Stimulated activated CD8-positive, alpha-beta memory T cell treated with anti-CD3 and anti-CD28 coated beads, Interleukin-2, amount 100 ng/mL, for 1 hour (primary cell): ENCODE measurements around the gene KLHL25.
"Not testable (repeated sequence)": the region's sequence is repeated elsewhere in the genome, so short reads cannot be mapped to it uniquely, and the experiment has no call there.

ENCODE experiments used
- DNase-seq, 2 donors: peaks; one replicate each; pipeline ENCODE4 v3.0.0-alpha.2; 2020; ENCODE audit warnings: low read depth in 2 of 2

KLHL25 gene, protein sequence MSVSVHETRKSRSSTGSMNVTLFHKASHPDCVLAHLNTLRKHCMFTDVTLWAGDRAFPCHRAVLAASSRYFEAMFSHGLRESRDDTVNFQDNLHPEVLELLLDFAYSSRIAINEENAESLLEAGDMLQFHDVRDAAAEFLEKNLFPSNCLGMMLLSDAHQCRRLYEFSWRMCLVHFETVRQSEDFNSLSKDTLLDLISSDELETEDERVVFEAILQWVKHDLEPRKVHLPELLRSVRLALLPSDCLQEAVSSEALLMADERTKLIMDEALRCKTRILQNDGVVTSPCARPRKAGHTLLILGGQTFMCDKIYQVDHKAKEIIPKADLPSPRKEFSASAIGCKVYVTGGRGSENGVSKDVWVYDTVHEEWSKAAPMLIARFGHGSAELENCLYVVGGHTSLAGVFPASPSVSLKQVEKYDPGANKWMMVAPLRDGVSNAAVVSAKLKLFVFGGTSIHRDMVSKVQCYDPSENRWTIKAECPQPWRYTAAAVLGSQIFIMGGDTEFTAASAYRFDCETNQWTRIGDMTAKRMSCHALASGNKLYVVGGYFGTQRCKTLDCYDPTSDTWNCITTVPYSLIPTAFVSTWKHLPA

DNA sequence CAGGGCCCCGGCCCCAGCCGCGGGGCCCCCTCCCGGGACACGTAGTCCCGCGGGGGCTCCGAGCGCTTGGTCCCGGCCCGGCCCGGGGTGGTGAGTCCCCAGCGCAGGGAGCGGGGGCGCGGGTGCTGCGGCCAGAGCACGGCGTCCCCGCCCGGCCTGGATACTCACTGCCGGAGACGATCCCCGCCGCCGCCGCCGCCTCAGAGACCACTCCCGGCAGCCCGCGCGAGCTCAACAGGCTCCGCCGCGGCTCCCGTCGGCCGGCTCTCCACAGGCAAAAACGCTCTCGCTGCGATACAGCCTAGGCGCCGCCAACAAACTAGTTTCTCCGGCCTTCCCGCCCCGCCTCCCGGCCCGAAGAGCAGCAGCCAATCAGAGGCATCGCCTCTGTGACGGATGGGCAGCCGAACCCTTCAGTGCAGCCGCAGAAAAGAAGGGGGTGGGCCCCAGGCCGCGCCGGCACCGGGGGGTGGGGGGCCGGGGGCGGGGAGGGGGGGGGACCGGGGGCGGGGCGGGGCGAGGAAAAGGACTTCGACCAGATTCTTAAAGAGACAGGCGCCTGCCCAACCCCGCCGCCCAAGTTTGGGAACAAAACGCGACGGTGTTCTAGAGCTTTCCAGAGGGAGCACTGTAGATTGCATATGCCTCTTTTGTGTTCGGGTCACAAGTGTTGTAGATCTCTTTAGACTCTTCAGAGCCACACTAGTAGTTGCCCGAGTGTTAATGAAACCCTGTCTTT is at the start of gene KLHL25:
Gene KLHL25 (minus strand): TSS at position 328 of the 739 bp plus-strand sequence. CDS start 25,115 bp downstream, outside the sequence.
- peak; percentile 79 to 86 for DNase-seq

DNA sequence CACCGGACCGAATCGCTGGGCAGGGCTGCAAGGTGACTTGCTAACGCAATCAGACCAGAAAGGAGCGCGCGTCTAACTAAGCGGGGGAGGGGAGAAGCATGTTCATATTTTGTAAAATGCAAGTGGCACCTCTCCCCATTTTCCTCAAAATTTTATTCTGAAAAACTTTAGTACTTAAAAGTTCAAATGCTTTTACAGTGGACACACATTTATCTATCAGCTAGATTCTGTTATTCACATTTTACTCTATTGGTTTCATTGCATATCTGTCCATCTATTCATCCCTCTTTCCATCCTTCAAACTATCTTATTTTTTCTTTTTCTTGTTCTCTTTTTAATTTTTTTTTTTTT is 46.1 kb upstream of the KLHL25 start:
- DNase-seq, result no peak

DNA sequence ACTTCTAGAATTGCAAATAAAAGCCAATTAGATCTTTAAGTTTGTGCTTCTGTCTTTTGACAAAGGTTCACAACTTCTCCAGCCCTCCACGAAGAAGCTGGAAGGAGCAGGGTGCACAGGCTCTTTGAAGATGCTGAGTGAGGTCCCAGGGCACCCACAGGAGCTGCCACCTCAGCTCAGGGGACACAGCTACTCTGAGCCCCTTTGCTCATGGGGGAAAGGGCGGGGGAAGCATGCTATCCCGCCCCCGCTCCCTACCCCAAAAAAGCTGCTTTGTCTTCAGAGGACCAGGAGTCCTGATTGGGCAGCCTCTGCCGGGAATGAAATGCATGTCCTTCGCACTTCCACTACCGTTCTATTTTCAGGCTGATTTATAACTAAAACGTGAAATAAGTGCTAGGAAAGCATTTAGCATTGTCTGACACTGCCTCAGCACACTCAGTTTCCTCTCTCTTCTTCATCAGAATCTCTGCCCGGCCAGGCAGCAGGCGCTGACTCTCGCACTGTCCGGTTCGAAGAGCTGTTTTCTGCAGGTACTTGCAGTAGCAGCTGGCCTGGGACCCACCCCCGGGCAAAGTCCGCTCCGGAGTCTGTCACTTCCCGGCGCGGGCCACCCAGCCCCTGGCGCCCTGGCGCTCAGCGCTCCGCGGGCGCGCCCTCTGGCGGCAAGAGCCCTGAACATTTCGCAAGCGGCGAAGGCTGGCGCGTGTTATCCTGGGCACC is 45.5 kb upstream of the KLHL25 start:
- peak; percentile 56 to 63 for DNase-seq

DNA sequence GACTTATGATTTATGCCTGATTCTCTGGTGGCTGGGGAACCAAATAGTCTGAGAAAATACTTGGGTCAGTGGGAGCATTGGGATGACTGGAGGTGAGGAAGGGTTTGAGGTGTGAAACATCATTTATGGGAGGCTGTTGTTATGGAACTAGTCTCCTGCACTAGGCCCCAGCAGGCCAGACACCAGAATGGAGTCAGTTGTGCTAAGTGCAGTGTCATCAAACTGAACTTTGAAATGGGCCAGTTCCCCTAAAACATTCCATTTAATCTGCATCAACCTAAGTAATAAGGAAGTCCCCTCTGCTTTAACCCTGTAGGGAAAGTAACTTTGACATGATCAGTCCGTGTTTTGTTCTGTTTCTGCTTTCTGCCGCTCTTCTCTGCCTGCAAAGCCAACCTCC is 44.9 kb upstream of the KLHL25 start:
- no peak for DNase-seq

DNA sequence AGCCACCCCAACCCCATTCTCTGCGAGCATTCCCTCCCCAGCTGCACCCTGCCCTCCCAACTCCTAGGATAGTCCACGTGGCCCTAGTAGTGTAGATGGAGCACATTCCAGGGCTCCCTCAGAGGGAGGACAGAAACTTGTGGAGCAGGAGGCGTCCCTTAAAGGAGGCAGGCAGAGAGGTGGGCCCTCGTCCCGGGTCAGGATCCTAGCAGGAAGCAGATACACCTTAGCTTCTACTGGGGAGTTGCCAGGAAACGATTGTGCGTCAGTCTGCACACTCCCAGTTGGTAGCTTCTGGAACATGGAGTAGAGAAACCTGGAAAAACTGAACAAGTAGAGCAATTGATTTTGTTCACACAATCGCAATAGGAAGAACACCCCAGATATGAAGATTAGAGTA is 43.9 kb upstream of the KLHL25 start:
- no peak for DNase-seq

DNA sequence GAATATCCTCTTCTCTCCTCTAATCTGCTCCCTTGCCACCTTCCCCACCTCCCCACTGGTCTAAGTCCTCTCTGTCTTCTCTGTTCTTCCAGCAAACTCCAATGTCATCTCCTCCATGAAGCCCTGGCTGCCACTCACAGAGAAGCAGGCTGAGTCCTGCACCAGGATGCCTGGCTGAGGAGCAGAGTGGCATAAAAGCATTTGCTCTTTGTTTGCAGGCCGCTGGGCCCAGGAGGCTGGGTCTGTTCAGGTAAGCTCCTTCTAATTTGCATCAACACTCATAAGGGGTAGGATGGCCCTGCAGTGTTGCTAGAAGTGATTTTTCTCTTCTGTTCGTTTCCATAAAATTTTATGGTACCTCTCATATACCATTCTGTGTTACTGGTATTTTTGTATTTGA is 43.2 kb upstream of the KLHL25 start:
- no peak for DNase-seq

DNA sequence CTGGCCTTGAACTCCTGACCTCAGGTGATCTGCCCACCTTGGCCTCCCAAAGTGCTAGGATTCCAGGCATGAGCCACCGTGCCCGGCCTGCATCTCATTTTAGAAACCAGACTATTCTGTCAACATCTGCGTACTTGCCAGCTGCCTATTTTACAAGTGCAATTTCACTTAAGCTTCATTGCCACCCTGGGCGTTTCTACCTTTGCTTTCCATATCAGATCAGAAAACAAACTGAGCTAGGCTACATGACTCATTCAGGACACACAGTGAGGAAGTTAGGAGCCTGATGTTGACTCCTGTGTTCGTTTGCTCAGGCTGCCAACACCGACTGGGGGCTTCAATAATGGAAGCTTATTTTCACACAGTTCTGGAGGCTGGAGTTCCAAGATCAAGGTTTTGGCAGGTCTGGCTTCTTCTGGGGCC is 42.3 kb upstream of the KLHL25 start:
- no peak for DNase-seq

DNA sequence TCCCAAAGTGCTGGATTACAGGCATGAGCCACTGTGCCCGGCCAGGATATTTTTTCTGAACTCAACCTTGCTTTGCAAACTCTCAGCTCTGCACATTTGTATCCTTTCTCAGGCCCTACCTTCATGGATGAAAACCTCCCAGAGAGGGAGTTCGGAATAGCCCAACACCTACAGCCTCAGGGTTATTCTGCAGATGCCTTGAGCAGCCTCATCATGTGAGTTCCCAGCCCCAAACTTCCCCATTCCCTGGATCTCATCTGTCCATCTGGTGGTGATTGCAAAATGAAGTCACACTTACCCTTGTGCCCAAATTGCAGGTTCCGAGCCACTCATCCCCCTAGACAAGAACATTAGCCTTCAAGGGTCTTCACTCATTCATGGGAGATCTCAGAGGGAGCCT is 39.9 kb upstream of the KLHL25 start:
- no peak for DNase-seq

DNA sequence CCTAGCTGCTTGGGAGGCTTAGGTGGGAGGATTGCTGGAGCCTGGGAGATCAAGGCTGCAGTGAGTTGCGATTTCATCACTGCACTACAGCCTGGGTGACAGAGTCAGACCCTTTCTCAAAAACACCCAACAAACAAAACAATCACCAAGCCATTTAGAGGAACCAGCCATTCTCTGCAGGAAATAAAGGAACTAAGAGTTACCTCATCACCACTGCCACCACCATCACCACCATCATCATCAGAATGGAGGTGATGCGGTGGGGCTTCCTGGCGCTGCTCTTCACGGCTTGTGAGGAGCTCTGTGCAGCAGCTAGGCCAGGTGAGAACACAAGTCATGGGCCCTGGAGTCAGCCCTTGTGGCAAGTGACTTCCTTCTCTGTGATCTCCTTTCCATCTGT is 37.7 kb upstream of the KLHL25 start:
- DNase-seq, result no peak

DNA sequence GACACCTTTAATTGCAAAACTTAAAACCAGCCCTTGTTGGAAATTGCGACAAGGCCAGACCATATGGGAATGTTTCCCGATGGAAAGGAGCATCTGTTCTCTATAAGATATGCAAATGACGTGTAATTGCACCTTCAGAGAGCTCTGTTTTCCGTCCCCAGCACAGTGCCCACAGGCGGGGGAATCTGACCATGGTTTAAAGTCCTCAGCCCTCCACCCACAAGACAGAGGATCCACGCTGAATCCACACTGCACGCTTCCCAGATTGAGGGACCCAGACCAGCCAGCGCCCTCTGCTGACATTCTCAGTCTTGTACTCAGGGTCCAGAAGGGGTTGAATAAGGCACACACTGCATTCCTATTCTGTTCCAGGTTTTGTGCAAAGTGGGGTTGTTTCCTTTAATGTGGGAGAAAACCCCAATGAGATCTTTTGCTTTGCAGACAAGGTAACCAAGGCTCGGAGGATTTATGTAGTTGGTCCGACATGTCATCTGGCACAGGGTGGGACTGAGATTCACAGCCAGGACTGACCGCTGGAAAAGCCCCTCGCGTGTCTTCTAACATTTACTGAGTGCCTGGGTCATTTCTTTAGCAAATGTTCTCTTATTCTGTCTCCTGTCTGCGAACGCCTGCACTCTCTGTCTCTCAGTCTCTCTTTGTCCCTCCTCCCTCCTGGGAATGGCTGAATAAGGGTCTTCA is 36.8 kb upstream of the KLHL25 start:
- DNase-seq, result no peak

DNA sequence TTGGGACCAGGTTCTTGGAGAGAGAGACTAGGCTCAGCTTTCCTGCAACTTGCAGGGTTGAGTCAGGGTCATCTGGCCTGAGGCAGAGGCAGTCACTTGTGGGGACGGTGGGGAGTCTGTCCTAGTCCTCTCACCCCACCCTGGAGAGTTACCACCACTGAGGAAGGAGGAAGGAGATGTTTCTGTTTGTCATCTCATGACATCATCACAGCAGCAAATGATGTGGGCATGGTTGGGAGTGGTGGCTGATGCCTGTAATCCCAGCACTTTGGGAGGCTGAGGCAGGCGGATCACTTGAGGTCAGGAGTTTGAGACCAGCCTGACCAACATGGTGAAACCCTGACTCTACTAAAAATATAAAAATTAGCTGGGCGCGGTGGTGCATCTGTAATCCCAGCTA is 35.0 kb upstream of the KLHL25 start:
- DNase-seq, result not testable (repeated sequence)

DNA sequence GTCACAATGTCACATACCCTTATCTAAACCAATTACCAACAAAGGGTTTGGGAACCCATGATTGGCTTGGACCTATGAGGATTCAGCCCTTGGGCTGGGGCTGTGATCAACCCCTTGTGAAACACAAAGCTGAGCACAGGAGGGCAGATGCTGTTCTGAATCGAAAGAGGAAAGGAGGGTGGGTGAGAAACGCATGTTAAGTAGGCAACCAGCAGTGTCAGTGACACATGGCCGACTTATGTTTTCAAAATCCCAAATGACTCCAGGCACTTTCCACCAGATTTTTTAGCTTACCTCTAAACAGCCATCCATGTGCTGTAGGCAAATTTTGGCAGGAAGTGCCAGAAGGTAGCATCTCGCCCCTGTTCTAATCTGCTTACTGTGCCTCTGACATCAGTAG is 34.1 kb upstream of the KLHL25 start:
- DNase-seq, result no peak

DNA sequence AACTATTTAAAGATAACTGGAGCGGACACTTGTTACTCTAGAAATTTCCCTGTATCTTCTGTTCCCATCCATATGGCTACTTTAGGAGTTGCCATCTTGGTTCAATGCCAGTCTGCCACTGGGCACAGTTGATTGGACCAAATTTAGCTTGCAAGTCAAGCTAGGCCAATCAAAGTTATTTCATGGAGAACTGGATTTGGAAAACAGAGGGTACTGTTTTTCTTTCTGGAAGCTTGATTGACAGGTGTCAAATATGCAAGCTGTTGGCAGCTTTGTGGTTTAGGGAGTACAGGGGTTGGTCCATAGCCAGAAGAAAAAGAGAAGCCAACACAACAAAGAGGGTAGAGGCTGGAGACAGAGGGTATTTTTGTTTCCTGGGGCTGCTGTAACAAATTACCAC is 33.4 kb upstream of the KLHL25 start:
- no peak for DNase-seq

DNA sequence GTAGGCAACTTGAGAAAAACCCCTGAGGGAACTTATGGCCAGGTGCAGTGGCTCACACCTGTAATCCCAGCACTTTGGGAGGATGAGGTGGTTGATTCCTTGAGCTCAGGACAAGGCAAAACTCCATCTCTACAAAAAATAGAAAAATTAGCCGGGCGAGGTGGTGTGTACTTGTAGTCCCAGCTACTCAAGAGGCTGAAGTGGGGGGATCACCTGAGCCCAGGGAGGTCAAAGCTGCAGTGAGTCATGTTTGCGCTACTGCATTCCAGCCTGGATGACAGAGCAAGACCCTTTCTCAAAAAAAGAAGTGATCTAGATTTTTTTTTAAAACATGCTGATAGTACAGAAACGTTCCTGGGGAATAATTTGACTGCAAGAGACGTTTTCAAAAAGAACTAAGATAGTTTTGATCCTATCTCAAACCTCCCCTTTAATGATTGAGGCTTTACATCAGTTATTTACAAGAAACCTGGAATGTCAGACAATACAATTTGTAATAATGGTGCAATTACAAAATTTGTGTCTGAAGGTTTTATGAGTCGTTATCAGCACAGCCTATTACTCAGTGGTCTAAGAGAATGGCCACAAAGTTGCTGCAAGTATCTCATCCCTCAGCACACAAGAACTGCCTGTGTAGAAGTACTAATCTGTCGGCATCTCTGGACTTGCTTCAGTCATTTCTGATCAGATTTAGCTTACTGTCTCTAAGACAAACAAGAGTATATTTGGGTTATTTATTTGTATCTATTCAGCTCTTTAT is 32.2 kb upstream of the KLHL25 start:
- DNase-seq, result no peak

DNA sequence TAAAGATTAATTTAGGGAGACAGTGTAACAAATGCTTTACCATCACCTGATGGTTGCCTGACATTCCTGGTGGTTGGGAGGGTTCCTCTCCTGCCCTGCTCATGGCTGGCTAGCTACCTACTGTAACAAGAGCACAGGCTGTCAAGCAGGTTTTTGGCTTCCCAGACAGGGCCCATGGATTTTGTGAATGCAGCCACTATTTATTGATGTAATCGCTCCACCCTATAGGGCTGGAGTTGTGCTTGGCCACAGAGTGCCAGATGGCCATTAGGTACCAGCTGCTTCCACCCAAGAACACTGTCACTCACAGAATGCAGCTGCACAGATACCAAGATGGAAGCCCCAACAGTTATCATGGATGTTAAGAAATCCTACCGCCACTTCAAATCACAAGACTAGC is 31.0 kb upstream of the KLHL25 start:
- no peak for DNase-seq

DNA sequence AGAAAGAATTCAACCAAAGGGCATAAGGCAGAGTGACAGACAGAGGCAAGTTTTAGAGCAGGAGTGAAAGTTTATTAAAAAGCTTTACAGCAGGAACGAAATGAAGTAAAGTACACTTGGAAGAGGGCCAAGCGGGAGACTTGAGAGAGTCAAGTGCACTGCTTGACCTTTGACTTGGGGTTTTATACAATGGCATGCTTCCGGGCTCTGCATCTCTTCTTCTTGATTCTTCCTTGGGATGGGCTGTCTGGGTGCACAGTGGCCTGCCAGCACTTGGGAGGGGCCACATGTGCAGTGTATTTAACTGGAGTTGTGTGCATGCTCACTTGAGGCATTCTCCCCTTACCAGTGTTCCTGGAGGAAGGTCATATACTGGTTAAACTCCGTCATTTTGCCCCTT is 30.4 kb upstream of the KLHL25 start:
- no peak for DNase-seq

DNA sequence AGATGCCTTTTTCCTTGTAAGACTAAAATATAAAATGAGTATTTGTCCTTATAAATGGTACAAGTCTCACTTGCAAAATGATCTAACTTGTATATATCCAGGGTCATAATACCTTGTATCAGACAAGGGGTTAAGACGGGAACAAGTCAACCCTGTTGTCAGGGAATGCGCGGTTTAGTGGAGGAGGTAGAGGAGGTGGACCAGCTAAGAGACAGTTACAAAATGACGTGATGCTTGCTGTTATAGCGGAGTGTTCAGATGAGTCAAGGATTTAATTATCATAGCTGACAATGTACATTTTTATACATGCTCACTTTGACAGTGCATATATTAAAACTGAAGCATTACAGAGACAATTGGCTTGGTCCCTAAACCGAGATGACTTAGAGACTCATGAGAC is 26.8 kb upstream of the KLHL25 start:
- no peak for DNase-seq

DNA sequence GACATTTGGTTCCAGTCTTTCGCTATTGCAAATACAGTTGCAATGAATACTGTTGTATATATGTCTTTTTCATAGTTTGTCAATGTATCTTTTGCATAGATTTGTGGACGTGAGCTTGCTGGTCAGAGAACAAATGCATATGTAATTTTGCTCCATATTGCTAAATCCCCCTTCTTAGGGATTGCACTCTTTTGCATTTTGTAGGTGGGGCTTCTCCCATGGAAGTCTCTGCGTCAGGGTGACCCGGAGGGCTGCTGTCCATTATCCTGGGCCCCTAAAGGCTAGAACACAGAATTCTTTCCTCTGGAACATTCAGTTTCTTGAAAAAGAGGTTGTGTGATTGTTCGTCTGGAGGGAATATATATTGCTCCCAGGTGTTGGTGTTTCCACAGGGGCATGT is 25.2 kb upstream of the KLHL25 start:
- DNase-seq, result no peak

DNA sequence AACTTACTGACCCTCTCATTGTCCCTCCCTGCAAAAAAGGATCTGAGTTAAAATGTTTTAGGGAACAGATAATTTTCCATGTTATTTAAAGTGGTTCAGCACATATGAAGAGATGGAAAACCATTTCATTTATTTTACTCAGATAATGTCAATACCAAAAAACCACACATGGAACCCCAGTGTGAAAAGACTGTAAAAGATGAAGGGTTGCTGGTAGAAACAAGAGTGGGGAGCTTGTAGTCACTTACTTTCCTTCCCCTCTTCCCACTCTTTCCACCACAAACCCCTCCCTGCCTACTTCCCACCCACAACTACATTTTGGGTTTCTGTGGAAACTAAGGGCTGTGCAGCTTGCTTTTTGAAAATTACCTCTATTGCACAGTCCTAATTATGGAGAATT is 18.5 kb upstream of the KLHL25 start:
- DNase-seq, result no peak

DNA sequence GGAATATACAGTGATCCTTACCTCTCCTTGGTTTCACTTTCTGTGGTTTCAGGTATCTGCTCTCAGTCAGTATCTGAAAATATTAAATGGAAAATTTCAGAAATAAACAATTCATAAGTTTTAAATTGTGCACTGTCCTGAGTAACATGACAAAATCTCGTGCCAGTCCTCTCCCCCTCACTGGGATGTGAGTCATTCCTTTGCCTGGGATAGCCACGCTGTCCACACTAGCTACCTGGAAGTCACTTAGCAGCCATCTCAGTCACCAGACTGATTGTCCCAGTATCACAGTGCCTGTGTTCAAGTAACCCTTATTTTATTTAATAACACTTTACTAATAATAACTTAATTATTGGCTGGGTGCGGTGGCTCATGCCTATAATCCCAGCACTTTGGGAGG is 15.3 kb upstream of the KLHL25 start:
- DNase-seq, result no peak

DNA sequence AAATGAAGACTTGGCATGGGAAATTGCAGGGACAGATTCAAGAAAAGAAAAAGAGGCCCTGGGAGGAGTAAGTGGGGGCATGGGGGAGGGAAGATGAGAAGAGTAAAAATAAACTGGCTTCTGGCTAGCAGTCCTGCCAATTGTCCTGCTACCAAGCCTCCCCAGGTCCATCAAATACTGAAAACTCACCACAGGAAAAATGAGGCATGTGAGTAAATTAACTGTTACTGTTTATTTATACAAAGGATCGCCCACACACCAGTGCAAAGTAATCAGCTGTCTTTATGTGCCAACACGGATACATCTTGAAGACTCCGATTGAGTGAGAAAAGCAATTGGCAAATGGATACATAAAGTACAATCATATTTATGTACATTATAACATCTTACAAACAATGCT is 10.7 kb upstream of the KLHL25 start:
- DNase-seq, result no peak
